Testis (tissue), 2 donors: Measurements from ENCODE around the gene NTN4.

Experiments used
- CTCF ChIP-seq, 3 experiments: fragments of 450-650 bp in 2 of 3; fragments of 200-600 bp in 1 of 3; sonication (generic) in 1 of 3; IDR thresholded peaks; one replicate each; pipeline ENCODE4 v1.5.1; 2016 to 2019; ENCODE audit warnings: antibody characterized with exemption in 3 of 3, mild to moderate bottlenecking in 2 of 3, moderate library complexity in 1 of 3
- POLR2A ChIP-seq: fragments of 450-650 bp; IDR thresholded peaks from one replicate; pipeline ENCODE4 v1.6.1; 2017; ENCODE audit warnings: antibody characterized with exemption, mild to moderate bottlenecking, moderate library complexity

- TF ChIP-seq CTCF (IDR thresholded peaks at IDR 0.05) = no peak
- no peak for TF ChIP-seq POLR2A
Observed at GRCh38 chr12:95767703-95768102, 22.9 kb downstream of the NTN4 start.
